ENCODE results near the gene MSI2.

MSI2 gene

DNA sequence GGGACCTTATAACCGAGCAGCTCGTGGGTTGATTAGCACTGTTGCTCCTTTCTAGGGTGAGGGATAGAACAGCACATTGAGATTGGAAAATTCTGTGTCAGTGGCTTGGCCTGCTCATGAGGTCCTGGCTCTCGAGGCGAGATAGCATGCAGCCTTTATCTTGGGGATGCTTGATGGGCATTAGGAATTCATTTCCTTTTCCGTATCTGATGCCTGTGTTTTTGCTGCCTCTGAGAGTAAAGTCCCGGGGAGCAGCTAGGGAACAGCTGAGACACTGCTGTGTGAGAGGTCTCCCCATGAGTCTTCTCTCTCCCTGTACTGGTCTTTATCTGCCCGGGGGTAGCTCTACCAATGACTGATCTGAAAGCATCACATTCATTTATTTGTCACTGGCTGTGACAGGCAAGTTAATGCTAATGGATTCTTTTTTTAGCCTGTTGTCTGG lies 14.5 kb downstream of the MSI2 start:
- DNase-seq (ENCODE audit: low spot score), result no peak

DNA sequence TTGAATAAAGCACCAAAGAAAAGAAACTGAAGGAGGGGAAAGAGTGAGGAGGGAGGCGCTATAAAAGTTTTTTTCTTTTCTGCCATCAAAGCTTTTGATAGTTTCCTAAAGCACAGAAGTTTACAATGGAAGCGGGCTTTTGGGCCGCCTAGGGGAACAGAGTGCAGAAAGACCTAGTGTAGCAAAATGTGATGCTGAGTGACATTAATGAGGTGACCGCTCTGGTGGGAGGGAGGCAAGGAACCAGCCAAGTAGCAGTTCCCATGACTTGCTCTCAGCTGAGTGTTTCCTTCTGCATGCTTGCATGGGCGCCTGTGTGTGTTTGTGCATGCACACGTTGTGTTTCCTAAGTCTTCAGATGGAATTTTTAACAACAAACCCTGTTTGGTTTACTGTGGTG lies 15.5 kb downstream of the MSI2 start:
- no peak for DNase-seq (ENCODE audit: low spot score)

DNA sequence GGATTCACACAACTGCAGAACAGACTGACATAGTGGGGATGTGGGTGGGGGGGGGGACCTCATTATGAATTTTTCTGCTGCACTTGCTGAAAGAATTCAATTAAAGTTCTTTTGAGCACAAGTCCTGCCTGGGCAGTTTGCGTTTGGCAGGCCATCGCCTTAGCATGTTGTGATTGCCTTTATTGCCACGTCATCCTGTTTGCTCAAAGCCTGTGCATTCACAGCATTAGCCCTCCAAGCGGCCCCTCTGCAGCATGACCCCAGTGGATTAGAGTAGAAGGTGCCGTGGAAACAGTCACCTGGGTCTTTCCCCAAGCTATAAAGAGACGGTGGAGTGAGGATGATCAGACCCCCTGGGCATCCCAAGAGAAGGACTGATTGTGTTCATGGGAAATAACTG lies 17.2 kb downstream of the MSI2 start:
- no peak for DNase-seq (ENCODE audit: low spot score)

DNA sequence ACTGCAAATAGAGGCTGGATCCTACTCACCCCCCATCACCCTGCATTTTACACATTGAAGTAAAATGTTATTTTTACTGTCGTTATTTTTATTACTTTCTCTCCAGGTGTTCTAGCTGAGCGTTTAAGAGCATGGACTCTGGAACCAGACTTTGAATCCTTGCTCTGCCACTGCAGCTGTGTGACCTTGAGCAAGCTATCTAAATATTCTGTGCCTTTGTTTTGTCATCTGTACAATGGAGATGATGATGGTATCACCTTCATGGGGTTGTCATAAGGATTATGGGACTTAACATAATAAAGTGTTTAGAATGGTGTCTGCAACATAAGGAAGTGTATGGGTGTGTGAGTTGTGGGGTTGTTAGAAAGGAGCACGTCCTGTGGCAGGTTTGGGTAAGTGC lies 17.8 kb downstream of the MSI2 start:
- DNase-seq (ENCODE audit: low spot score), result no peak

DNA sequence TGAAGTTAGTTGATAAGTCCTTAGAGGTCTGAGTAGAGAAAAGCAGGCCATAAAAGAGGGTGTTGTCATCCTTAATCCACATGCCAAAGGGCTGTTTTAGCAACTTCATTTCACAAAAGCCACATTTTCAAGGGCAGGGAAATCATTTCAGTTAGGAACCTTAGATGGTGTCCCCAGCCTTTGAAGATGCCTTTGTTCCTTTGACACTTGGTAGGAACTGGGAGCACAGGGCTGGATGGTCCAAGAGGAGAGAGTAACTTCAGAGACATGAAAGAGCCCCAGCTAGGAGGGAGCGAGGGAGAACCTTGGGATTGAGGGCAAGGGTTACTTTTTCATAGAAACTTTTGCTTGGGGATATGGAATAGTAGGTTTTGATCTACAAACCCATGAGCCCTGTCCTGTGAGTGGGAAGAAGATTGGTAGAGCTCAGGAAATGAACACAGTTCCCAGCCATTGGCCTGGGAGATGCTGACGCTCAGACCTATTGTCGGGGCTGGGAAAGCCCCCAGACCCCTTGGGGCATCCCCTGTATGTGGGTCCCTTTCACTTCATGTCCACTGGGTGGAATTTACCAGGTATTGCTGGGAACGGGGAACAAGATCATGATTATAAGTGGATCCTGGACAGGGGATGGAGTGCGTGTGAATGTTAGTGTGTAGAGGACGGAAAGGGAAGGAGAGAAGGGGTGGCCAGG lies 18.9 kb downstream of the MSI2 start:
- no peak for DNase-seq (ENCODE audit: low spot score)

DNA sequence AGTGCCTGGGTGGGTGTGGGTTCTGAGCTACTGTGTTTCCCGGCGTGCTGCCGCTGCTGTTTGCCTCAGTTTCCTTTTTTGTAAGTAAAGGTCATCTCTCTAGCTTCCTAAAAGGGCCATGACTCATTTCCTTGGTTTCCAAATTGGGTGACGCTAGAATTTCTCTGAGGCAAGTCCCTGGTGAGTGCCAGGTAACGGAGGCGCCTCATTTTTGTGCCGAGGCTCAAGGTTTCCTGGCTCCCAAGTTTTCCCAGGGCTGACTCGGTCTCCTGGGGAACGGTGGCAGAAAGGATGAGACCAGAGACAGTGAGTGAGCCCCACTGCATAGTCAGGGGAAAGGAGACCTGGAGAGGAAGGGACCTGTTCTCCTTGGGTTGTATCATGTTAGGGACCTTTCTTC lies 20.3 kb downstream of the MSI2 start:
- no peak for DNase-seq (ENCODE audit: low spot score)

DNA sequence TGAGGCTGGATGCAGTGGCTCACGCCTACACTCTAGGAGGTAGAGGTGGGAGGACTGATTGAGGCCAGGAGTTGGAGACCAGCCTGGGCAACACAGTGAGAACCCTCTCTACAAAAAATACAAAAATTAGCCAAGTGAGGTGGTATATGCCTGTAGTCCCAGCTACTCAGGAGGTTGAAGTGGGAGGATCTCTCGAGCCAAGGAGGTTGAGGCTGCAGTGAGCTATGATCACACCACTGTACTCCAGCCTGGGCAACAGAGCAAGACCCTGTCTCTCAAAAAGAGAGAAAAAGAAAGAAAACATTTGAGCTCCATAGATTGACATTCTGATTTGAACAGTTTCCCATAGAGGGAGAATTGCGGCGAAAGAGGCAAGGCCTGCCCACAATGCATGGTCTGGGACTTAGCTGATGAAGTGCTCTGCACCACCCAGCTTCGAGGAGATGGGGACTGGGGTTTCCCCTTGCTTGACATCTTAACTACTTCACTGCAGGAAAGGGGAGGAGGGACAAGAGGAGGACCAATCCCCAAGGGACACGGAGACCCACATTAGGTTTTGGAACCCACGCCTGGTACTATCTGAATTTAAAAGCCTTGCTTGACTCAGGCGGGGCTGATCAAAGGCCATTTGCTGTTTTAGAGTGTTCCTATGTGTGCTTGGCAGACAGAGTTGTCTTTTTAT lies 21.7 kb downstream of the MSI2 start:
- no peak for DNase-seq (ENCODE audit: low spot score)

DNA sequence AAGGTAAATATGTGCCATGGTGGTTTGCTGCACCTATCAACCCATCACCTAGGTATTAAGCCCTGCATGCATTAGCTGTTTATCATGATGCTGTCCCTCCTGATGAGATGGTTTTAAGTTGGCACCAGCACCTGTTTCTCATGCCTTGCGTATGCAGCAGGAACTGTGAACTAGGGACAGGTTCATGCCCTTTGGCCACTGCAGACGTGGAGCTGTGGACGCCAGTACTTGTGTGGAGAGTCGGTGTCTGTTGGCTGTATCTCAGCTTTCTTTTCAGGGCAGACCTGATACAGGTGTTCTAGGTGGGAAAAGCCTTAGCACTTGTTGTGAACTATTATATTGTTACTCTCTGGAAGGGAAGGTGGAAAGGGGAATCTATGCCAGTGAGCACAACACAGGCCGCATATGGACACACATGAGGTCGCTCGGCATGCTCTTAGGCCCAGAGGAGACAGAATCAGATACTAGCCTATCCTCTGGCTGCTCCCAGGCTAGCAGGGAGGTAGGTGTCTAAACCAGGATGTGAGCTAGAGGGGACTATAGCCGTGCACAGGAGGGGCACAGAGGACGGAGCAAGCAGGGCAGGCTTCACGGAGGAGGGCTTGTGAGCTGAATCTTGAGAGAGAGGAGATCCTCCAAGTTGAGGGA lies 22.5 kb downstream of the MSI2 start:
- DNase-seq (ENCODE audit: low spot score), result no peak

DNA sequence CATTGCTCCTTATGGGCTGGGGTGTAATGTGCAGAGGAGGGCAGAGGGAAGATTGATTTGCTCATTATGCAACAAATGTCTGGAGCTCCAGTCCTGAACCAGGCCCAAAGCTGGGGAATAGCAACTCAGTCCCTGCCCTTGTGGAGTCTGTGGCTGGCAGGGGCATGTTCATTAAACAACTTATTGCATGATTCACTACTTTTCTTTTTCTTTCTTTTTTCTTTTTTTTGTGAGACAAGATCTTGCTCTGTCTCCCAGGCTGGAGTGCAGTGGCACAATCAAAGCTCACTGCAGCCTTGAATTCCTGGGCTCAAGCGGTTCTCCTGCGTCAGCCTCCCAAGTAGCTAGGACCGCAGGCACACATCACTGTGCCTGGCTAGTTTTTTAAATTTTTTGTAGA lies 23.1 kb downstream of the MSI2 start:
- no peak for DNase-seq (ENCODE audit: low spot score)

DNA sequence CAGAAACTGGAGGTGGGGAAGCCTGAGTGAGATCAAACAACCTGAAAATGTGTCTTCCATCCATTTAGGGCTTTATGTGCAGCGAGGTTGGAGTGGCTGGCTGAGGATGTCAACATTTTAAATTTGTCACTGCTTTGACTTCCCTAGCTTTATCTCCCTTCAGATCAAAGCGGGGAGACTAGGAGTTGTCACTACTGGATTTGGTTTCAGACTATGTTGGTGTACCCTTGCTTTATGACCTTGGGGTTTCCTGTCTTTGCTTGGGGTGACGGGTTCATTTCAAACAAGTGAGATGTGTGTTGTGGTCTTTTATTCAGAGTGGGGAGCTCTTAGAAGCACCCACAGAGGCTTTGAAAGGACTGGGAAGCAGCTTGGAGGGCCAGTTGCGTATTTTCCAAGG lies 25.6 kb downstream of the MSI2 start:
- no peak for DNase-seq (ENCODE audit: low spot score)

DNA sequence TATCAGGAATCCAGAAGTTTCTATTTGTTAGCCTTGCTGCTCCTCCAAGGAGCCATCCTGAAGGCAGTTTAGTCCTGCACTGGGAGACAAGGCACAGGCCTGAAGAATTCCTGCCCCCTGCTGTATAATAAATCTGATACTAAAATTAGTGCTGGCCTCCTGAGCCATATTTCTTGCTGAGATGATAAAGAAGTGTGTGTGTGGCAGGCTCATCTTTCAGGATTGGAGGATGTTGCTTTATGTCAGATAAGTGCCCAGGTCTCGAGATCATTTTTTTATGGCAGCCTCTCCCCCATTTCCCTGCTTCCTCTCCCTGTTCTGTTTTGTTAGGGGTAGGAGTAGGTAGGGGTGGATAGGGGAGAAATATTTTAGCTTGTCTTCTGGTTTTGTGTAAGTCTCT lies 26.0 kb downstream of the MSI2 start:
- DNase-seq (ENCODE audit: low spot score), result no peak

DNA sequence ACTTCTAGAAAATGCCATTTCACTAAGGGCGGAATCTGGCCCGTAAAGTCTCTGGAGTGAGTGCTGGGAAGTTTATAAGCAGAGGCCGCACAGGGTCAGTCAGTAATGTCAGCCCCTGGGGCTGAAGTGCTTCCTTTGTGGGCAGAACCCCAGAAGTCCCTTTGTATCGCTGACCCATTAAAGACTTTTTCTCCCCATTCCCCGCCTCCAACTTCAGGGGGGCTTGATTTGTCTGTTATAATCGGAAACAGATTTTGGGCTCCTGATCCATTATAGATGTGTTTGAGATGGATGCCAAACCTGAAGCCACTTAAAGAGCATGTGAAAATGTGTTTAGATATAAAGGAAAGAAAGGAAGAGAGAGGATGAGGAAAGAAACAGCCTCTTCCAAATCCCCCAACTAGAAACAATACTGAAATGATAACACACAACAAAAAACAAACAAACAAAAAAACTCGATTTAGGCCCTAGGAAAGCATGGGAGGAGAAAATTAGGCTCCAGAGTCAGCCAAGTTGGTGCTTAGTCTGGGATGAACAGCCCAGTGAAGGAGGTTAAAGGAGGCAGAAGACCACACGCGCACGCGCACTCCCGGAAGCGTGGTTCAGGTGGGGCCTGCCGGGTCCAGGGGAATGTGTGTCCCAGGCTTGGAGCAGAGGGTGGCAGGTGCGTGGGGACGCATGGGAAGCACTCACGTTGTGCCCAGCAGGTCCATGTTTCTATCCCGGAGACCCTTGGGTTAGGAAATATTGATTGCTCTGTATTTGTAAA lies 27.1 kb downstream of the MSI2 start:
- no peak for DNase-seq (ENCODE audit: low spot score)

DNA sequence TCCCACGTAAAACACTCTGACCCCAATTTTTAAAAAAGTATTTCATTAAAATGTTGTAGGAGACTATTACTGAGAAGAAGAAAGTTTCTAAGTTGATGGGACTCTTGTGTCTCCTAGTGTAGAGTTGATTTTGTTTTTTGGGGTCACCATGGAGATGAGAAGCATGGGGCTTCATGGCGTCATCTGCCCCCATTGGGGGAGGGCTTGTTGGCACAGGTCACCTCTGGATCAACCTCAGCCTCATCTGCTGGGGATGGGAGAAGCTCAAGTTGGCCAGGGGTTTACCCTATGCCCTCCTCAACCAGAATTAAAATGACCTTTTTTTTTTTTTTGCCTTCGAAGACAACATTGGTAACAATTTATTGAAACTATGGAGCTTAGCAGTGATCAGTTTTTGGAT lies 28.3 kb downstream of the MSI2 start:
- DNase-seq (ENCODE audit: low spot score), result no peak

DNA sequence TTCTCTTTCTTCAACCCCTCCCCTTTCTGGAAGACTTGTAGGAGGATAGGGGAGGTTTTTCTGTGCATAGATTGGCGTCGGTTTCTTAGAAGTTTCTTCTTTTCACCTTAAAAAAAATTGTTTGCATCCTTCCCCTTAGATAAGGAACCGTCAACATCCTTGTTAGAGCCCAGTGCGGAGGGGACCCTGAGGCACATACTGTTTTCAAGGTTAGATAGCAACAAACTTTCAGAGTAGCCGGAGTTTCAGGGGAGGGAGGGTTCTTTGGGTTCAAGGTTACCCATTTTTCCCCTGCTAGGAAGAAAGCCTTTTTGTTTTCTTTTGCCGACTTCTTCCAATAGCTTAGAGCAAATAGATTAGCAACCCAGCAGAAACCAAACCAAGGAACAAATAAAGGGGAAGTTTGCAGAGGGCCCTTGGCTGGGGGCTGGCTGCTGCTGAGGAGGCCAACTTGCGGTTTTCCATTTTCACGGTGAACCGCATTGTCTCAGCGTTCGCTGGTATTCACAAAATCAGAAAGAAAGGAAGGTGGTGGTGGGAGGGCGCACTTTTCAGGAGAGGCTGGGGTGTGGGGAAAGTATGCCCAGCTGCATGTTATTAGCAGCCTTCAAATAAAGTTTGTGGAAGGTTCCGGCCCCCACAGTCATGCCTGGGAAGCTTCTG lies 28.8 kb downstream of the MSI2 start:
- no peak for DNase-seq (ENCODE audit: low spot score)

DNA sequence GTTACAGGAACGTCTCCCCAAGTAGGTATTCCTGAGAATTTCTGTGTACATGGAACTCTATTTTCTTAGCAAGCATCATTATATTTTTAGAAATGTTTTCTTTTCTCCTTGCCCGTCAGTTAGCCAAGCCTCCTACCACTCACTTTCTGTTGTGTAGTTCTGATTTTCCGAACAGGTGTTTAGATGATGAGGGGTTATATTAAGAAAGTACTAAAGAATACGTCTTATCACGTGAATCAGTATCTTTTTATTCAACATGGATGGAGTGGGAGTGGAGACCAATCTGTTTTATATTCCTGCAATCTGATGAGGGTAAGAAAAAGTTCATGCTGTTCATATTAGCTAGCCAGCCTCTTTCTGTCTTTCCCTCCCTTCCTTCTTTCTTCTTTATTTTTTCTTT lies 29.4 kb downstream of the MSI2 start:
- no peak for DNase-seq (ENCODE audit: low spot score)

DNA sequence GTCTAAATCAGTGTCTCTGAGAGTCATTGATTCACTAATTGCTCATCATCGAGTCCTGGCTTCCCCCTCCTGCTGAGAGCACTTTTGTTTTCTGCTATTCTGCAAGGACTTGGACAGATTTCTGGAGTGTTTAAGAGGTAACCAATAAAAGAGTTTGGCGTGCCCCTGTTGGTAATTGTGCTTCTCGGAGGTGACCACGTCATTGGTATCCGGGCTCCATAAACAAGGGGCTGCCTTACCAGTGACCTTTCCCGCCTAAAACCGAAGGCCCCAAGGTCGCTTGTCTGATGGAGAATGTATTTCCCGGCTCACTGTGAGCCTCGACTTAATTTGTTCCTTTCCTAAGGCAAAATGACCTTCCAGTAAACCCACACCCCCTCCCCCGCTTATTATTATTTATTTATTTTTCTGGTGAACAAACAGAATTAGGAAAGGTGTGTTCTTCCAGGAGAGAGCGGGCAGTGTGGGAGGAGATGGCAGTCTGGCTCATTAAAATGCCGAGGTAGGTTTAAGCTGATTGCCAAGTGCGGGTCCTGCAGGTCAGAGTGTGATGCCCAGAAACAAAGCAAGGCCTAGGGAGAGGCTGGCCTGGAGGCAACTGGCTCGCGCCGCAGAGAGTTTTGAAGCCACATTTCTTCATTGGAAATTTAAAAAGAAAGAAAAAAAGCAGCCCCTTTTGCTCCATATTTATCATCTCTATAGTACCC lies 30.2 kb downstream of the MSI2 start:
- DNase-seq (ENCODE audit: low spot score), result no peak

DNA sequence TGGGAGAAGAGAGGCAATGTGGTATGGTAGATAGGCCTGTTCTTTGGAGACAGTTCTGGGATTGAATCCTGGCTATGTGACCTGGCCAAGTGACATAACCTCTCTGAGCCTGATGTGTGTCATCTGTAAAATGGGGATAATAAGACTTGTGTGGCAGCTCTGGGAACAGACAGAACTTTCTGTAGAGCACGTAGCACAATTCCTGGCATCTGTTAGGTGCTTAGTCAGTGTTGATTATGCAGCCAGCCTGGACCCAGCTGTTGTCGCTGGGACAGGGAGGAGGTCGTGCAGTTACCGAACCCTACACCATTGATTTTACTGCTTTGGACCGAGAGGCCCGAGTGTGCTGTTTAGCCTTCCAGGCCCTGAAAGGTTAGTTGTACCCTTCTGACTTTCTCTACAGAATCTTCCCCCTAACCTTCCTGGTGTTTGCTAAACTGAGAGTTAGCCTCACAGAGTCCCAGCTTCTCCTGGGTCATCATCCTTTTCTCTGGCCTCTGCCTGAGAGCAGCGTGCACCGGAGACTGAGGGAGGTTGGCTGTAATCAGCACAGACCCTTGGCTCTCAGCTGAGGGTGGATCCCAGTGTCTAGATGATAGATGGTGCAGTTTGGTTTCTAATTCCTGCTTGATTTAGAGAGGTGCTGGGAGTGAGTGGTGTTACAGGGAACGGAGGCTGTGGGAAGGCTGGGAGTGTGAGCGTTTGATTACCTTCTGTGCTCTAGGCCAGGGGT lies 31.9 kb downstream of the MSI2 start:
- no peak for DNase-seq (ENCODE audit: low spot score)

DNA sequence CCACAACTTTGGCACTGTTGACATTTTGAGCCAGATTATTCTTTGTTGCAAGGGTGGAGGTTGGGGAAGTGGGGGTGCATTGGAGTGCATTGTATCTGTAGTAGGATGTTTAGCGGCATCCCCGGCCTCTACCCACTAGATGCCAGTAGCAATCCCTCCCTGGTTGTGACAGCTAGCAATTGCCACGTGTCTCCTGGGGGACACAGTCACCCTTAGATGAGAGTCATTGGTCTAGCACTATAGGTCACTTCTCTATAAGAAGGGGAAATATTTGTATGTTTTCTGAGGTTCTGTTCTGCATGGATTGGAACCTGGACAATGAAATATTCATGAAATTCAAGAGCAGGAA lies 32.4 kb downstream of the MSI2 start:
- no peak for DNase-seq (ENCODE audit: low spot score)

DNA sequence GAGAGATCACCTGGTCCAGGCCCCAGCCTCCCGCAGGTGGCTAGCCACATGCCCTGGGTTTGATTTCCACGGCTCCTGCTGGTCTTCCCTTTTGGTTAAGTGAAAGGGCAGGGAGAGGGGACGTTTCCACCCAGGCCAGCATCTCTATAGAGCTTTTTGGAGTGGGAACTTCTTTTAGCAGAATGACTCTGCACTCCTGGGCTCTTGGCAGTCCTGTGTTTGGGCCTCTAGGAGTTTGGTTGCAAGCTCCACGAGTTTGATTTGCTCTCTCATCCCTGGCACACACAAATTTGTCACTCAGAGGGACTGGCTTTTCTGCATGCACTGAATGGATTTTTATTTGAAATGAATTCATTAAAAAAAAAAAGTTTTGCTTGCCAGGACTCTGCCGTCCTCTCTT lies 32.8 kb downstream of the MSI2 start:
- no peak for DNase-seq (ENCODE audit: low spot score)

DNA sequence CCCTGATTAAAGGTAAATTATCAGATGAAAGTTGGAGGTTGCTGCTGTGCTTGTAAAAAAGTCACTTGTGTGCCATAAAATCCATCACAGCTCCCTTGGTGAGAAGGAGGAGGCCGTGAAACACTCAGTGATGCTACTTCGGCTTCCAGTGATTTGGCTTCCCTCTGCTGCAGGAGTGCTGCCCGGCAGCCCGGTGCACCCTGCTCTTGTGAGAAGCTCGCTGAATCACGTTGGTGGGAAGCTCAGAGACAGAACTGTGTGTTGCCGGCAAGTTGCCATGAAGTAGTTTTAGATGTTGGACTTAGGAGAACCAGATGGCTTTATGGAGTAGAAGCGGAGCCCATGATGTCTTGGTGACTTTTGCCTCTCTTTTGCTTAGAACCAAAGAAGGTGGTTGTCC lies 33.3 kb downstream of the MSI2 start:
- DNase-seq (ENCODE audit: low spot score), result no peak

DNA sequence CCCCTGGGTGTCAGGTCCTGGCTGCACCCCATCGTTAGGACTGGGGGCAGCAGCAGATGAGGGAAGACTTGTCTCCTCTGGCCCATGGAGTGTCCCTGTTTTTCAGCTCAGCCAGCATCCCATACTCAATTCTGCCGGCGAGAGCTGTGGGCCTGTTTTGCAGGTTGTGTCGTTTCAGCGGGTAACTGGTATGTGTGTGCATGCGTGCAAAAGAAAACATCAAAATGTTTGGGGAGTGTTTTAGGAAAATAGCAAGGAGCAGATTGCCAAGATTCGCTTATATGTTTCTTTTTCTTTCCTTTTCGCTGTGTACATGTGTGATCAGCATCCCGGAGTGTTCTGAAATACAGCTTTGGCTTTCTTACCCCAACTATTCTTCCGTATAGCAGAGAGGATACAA lies 34.7 kb downstream of the MSI2 start:
- DNase-seq (ENCODE audit: low spot score), result no peak

All from COLO829 (cell line).